ENCODE measurements around the gene NXNL2. TPM values are rescaled to one million over a fixed set of nuclear protein-coding genes. Genes with fewer than 3 reads are reported as not detected.

NXNL2 gene
- total and polyA plus RNA-seq, 8 donors = 0.19 to 1.5 (median 0.70) TPM; not detected in 1

GRCh38 chr9:88538311-88539085, 3.5 kb downstream of the NXNL2 start:
- Histone ChIP-seq H3K4me3 (no peak overlapping the region), H3K4me1 (peaks cover 0 to 9% (median 6%) of the 10 kb centered on the region in 3 donors), H3K27ac (no peak overlapping the region), H3K27me3 (no peaks in the 10 kb centered on the region), H3K36me3 (no peaks in the 10 kb centered on the region), H3K9me3 (no peaks in the 10 kb centered on the region)
- DNase-seq (no peak), FAIRE-seq (no peak), ATAC-seq (no peak)
- TF ChIP-seq, protein P1, sequence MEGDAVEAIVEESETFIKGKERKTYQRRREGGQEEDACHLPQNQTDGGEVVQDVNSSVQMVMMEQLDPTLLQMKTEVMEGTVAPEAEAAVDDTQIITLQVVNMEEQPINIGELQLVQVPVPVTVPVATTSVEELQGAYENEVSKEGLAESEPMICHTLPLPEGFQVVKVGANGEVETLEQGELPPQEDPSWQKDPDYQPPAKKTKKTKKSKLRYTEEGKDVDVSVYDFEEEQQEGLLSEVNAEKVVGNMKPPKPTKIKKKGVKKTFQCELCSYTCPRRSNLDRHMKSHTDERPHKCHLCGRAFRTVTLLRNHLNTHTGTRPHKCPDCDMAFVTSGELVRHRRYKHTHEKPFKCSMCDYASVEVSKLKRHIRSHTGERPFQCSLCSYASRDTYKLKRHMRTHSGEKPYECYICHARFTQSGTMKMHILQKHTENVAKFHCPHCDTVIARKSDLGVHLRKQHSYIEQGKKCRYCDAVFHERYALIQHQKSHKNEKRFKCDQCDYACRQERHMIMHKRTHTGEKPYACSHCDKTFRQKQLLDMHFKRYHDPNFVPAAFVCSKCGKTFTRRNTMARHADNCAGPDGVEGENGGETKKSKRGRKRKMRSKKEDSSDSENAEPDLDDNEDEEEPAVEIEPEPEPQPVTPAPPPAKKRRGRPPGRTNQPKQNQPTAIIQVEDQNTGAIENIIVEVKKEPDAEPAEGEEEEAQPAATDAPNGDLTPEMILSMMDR (IDR thresholded peaks at IDR 0.05) = no peak
- 60 to 68% methylated on average over 10 of the region's 10 CpGs for WGBS, 2 donors
- intact Hi-C loops (cut with DNase I) = no loop called here

GRCh38 chr9:88539246-88539645, 4.3 kb downstream of the NXNL2 start:
- Histone ChIP-seq H3K4me3 (no peak overlapping the region), H3K4me1 (peaks cover 0 to 9% (median 6%) of the 10 kb centered on the region in 3 donors), H3K36me3 (no peaks in the 10 kb centered on the region), H3K9me3 (no peaks in the 10 kb centered on the region), H3K27me3 (no peaks in the 10 kb centered on the region), H3K27ac (no peak overlapping the region)
- intact Hi-C loops (cut with DNase I) = no loop called here
- FAIRE-seq = no peak
- DNase-seq = no peak
- TF ChIP-seq, protein P1 (IDR thresholded peaks at IDR 0.05) = no peak
- WGBS, 2 donors = 68 to 79% methylated on average over 6 of the region's 6 CpGs
- no peak for ATAC-seq

- H3K9me3 ChIP-seq = no peaks in the 10 kb centered on the region
- TF ChIP-seq, protein P1 (IDR thresholded peaks at IDR 0.05) = no peak
- no peak overlapping the region for H3K4me3 ChIP-seq
- no peaks in the 10 kb centered on the region for H3K27me3 ChIP-seq
- no peak for ATAC-seq
- FAIRE-seq = no peak
- H3K27ac ChIP-seq = no peak overlapping the region
- H3K4me1 ChIP-seq = peaks cover 0 to 6% (median 2%) of the 10 kb centered on the region in 3 donors
- no peak for DNase-seq
- intact Hi-C loops (cut with DNase I) = no loop called here
- no peaks in the 10 kb centered on the region for H3K36me3 ChIP-seq
- 87 to 91% methylated on average over 10 of the region's 10 CpGs for WGBS, 2 donors
Observed at GRCh38 chr9:88540251-88540763, 5.3 kb downstream of the NXNL2 start.

- Histone ChIP-seq H3K27me3 (no peaks in the 10 kb centered on the region), H3K36me3 (no peaks in the 10 kb centered on the region), H3K4me1 (no peaks in the 10 kb centered on the region), H3K9me3 (no peaks in the 10 kb centered on the region), H3K27ac (no peak overlapping the region), H3K4me3 (no peak overlapping the region)
- intact Hi-C loops (cut with DNase I) = no loop called here
- ATAC-seq = no peak
- 37 to 48% methylated on average over 11 of the region's 11 CpGs for WGBS, 2 donors
- TF ChIP-seq, protein P1 (IDR thresholded peaks at IDR 0.05) = no peak
- no peak for DNase-seq
- FAIRE-seq = no peak
Observed at GRCh38 chr9:88544245-88544644, 9.3 kb downstream of the NXNL2 start.

DNA sequence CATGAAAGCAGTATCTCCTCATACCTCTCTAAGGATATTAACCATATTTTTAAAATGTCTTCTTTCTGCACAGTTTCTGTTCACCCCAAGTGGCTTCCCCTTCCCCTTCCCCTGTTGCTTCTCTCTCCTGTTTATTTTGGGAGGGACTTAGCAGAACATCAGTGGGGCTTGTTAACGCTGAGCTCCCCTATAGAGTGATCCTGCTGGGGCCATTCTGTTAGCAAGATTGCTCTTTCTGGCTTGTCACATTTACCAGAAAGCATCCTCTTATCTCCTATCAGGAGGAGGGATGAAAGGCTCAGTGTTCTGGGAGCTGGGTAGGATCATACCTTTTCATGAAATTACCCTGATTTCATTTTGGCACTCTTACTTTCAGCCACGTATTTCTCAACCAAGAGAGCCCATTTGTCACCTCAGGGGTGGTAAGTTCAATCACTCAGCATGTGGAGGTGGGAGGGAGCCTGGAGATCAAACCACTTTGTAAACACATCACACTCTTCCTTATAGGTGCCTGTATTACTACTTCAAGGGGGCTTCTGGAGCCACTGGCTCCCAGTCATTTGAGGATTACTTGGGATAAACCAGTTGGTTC, 16.7 kb downstream of the NXNL2 start:
- Histone ChIP-seq H3K4me3 (no peak overlapping the region), H3K9me3 (no peaks in the 10 kb centered on the region), H3K27me3 (no peaks in the 10 kb centered on the region), H3K27ac (no peak overlapping the region), H3K36me3 (no peaks in the 10 kb centered on the region), H3K4me1 (no peaks in the 10 kb centered on the region)
- TF ChIP-seq, protein P1 (IDR thresholded peaks at IDR 0.05) = no peak
- no peak for FAIRE-seq
- ATAC-seq = no peak
- intact Hi-C loops (cut with DNase I) = no loop called here
- no peak for DNase-seq
- 31 to 35% methylated on average over 2 of the region's 2 CpGs for WGBS, 2 donors
